OCI-LY7 (cell line): ENCODE measurements around the gene HID1. TPM values are rescaled to one million over a fixed set of nuclear protein-coding genes. Genes with fewer than 3 reads are reported as not detected.

Source experiments
- BruUV-seq: library from RNA; stranded (reverse); fragments of 400-500 nt; replicated peaks from 2 replicates; lab custom pipeline; 2021; lab: Mats Ljungman, UMichigan
- CTCF ChIA-PET: fragments of 300-600 bp; sonication (Branson Sonifier 250); formaldehyde crosslinking; loops from one replicate; lab custom pipeline; 2022; ENCODE audit warnings: antibody characterized with exemption; ENCODE audit not compliant: unreplicated experiment; lab: Charles Lee
- POLR2A ChIA-PET: fragments of 300-600 bp; sonication (Branson Sonifier 250); formaldehyde crosslinking; loops from one replicate; lab custom pipeline; 2022; ENCODE audit warnings: antibody characterized with exemption; lab: Charles Lee
- DNase-seq: peaks from one replicate; pipeline ENCODE4 v3.0.0-alpha.2; 2015; ENCODE audit warnings: low spot score
- H2AFZ ChIP-seq: fragments of 200-600 bp; sonication (generic), shearing (Covaris generic); 2 replicates; pipeline ENCODE4 v1.6.1; 2014; ENCODE audit warnings: mild to moderate bottlenecking, antibody characterized with exemption, low read length, moderate library complexity
- H3K27ac ChIP-seq: fragments of 200-600 bp; sonication (generic); 2 replicates; pipeline ENCODE4 v1.5.1; 2014; ENCODE audit warnings: mixed run types, low read depth, mild to moderate bottlenecking, moderate library complexity, low read length, inconsistent platforms; ENCODE audit not compliant: poor library complexity, severe bottlenecking
- H3K36me3 ChIP-seq: fragments of 200-600 bp; sonication (generic); 2 replicates; pipeline ENCODE4 v1.6.1; 2014; ENCODE audit warnings: mild to moderate bottlenecking, antibody characterized with exemption, low read length, moderate library complexity, mixed read lengths; ENCODE audit not compliant: insufficient read depth
- H3K4me1 ChIP-seq: fragments of 200-600 bp; sonication (generic); 2 replicates; pipeline ENCODE4 v1.5.1; 2014; ENCODE audit warnings: mild to moderate bottlenecking, low read length; ENCODE audit not compliant: insufficient read depth, poor library complexity, severe bottlenecking
- H3K4me2 ChIP-seq: fragments of 200-600 bp; sonication (generic); 2 replicates; pipeline ENCODE4 v1.6.1; 2014; ENCODE audit warnings: mild to moderate bottlenecking, low read length
- H3K4me3 ChIP-seq: fragments of 200-600 bp; sonication (generic); 2 replicates; pipeline ENCODE4 v1.5.1; 2014; ENCODE audit warnings: mild to moderate bottlenecking, low read depth, low read length; ENCODE audit not compliant: poor library complexity, severe bottlenecking
- H3K79me2 ChIP-seq: fragments of 200-600 bp; sonication (generic); 2 replicates; pipeline ENCODE4 v1.6.1; 2016; ENCODE audit warnings: low read depth, mild to moderate bottlenecking, low read length, moderate library complexity, mixed read lengths; ENCODE audit not compliant: insufficient read depth
- H3K9me2 ChIP-seq: fragments of 200-600 bp; sonication (generic); 2 replicates; pipeline ENCODE4 v1.6.1; 2016; ENCODE audit warnings: mild to moderate bottlenecking, low read length, mixed read lengths; ENCODE audit not compliant: insufficient read depth
- H3K9me3 ChIP-seq: fragments of 200-600 bp; sonication (generic); 2 replicates; pipeline ENCODE4 v1.6.1; 2014; ENCODE audit warnings: mild to moderate bottlenecking, mixed run types, low read length, mixed read lengths
- H4K20me1 ChIP-seq: fragments of 200-600 bp; sonication (generic); 2 replicates; pipeline ENCODE4 v1.6.1; 2014; ENCODE audit warnings: mild to moderate bottlenecking, antibody characterized with exemption, low read length, moderate library complexity, mixed read lengths; ENCODE audit not compliant: insufficient read depth
- CTCF ChIP-seq: fragments of 200-600 bp; sonication (generic); conservative IDR thresholded peaks from 2 replicates; pipeline ENCODE4 v1.5.1; 2014; ENCODE audit warnings: mild to moderate bottlenecking, antibody characterized with exemption, low read length, moderate library complexity, mixed read lengths
- EZH2phosphoT487 ChIP-seq: fragments of 200-600 bp; sonication (generic); IDR thresholded peaks from 2 replicates; pipeline ENCODE4 v1.6.1; 2018; ENCODE audit warnings: low read depth, borderline replicate concordance, mild to moderate bottlenecking, mixed run types, antibody characterized with exemption, low read length, moderate library complexity, mixed read lengths
- intact Hi-C: fragments of 100-400 bp; cut with micrococcal nuclease; formaldehyde crosslinking; loops from one replicate; pipeline ENCODE4 v1.10.0; 2022; ENCODE audit not compliant: unreplicated experiment
- total RNA-seq, 2 experiments: library from RNA; depleted of rRNA in 1 of 2; stranded (reverse); fragments of >200 nt in 1 of 2; shearing (Covaris generic) in 1 of 2; gene quantifications; 2 replicates each; pipeline ENCODE4 v1.2.3, GENCODE V29; 2014 to 2022

HID1 gene
- total RNA-seq, 2 experiments from 2014 or later = 0.35 to 8.5 TPM

- H3K9me2 ChIP-seq = no peaks in the 10 kb centered on the region
- POLR2A ChIA-PET = no interaction called here
- no peaks in the 10 kb centered on the region for H4K20me1 ChIP-seq
- CTCF ChIA-PET = no interaction called here
- no TSS peak for BruUV-seq
- DNase-seq = no peak
- intact Hi-C loops = no loop called here
- H3K4me3 ChIP-seq = no peak overlapping the region
- TF ChIP-seq EZH2phosphoT487 (no peak), CTCF (no peak)
- H2AFZ ChIP-seq = no peak overlapping the region
- no peaks in the 10 kb centered on the region for H3K36me3 ChIP-seq
- H3K4me2 ChIP-seq = no peak overlapping the region
- no peaks in the 10 kb centered on the region for H3K9me3 ChIP-seq
- peaks cover 8% of the 10 kb centered on the region for H3K4me1 ChIP-seq
- H3K27ac ChIP-seq = no peak overlapping the region
- no peaks in the 10 kb centered on the region for H3K79me2 ChIP-seq
Observed at GRCh38 chr17:74994440-74994839, 21.9 kb upstream of the HID1 start.

DNA sequence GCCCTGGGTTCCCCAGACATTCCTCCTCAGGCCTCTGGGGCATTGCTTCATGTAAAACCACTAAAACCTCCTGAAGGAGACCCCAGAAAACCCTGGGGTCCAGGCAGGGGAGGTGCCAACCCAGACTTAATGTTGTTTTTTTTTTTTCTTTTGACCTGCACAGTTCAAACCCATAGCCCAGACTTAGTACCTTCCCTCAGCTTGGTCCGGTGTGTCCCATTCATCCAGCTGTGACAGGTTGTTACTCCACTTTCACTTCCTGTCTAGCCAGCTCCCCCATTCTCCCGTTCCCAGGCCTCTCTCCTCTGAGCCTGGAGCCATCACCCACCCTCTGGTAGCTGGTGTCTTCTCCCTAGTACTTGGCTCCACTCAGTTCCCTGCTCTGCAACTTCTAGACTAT is 19.7 kb upstream of the HID1 start:
- Histone ChIP-seq H3K4me1 (peaks cover 16% of the 10 kb centered on the region), H2AFZ (no peak overlapping the region), H3K4me2 (no peak overlapping the region), H3K79me2 (no peaks in the 10 kb centered on the region), H3K27ac (no peak overlapping the region), H3K36me3 (no peaks in the 10 kb centered on the region), H3K9me2 (no peaks in the 10 kb centered on the region), H3K9me3 (no peaks in the 10 kb centered on the region), H3K4me3 (no peak overlapping the region), H4K20me1 (no peaks in the 10 kb centered on the region)
- BruUV-seq = no TSS peak
- CTCF ChIA-PET = interaction anchor here (0.5 kb wide), 1 partner anchor 164 kb away, joined by 3 read pairs; no protein-coding TSS in a partner anchor
- intact Hi-C loops = no loop called here
- TF ChIP-seq EZH2phosphoT487 = no peak
- TF ChIP-seq CTCF = no peak
- POLR2A ChIA-PET = interaction anchor here (2.0 kb wide), 1 partner anchor 20 kb away, joined by 5 read pairs; the partner anchor contains the start of gene HID1
- DNase-seq = no peak

- DNase-seq = no peak
- no TSS peak for BruUV-seq
- Histone ChIP-seq H3K4me2 (no peak overlapping the region), H2AFZ (no peak overlapping the region), H3K36me3 (no peaks in the 10 kb centered on the region), H4K20me1 (no peaks in the 10 kb centered on the region), H3K79me2 (no peaks in the 10 kb centered on the region), H3K9me3 (no peaks in the 10 kb centered on the region), H3K9me2 (no peaks in the 10 kb centered on the region), H3K27ac (no peak overlapping the region), H3K4me1 (peaks cover 25% of the 10 kb centered on the region), H3K4me3 (no peak overlapping the region)
- TF ChIP-seq EZH2phosphoT487 (no peak), CTCF (no peak)
- ChIA-PET CTCF (no interaction called here), POLR2A (interaction anchor here (0.6 to 2.0 kb wide), 5 partner anchors 18 to 605 kb away, joined by 3 to 5 read pairs (median 4); partner anchors contain the start of gene HID1)
- intact Hi-C loops = no loop called here
Observed at GRCh38 chr17:74990581-74991105, 18.1 kb upstream of the HID1 start.
